ENCODE data around the gene PLA2R1.
A peak's percentile ranks its signal among the peaks of the same experiment; 100 is the strongest.
"Not testable (repeated sequence)": the region's sequence is repeated elsewhere in the genome, so short reads cannot be mapped to it uniquely, and the experiment has no call there.

Gene PLA2R1

DNA sequence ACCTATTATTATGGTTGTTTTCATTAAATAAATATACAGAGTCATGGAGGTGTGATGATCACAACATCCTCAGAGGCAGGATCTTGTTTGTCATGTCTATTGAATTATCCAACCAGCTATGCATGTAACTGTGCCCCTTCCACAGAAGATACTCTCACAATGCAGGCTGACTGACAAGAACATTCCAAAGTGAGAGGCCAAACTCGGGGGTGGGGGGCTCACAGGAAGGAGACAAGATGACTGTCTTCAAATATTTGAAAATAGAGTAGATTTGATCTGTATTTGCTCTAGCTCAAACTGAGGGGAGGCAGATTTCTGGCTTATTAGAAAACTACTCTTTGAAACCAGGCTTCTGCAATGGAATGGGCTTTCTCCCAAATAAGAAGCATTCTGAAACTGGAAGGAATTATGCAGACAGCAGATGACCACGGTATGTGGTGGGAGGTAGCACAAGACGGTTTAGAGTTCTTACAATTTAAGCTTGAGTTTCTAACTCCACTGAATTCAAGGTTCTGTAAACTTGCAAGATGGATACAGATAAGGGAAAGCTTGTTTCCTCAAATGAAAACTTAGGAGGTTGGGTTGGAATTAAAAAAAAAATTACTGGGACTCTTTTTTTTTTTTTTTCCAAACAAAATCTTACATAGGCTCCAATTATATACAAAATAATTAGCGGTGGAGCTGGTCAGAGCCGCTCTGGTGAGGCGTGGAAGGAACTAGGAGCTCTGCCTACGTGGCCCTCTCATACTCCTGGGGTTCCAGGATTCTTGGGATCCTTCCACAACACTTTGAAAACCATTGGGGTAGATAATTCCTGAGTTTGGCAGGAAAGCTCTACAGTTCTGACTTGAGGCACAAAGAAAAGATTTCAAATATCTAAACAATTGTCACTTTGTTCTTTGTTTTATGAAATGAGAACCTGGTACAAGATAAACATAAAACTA lies 79.3 kb downstream of the PLA2R1 start:
- no peak for DNase-seq

- DNase-seq, result peak in 1 of 51 donors; percentile 5
Measured at GRCh38 chr2:159982270-159982669, 80.1 kb downstream of the PLA2R1 start.

DNA sequence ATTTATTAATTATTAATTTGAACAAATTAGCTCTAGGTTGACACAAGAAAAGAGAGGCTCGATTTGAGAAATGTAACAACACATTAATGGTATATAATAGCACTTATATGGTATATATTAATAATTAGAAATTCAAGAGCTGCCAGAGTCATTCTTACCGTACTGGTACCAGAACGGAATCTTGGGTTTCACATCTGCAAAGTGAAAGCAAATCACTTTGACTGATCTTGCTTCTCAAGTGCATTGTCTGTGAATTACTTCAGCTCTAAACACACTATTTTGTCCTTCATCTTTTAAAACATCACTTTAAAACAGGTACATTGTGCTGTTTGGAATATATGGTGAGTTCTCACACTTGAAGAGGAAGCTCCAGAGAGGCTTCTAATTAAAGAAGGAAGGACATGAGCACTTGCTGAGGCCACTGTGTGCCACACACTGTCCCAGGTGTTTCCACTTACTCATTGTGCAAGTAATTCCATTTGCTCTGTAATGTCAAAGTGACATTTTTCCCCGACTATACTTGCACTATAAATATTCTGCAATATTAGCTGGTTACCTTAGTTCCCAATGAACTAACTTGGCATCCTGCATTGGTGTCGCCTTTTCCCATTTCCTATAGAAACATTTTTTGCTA lies 85.8 kb downstream of the PLA2R1 start:
- DNase-seq, result no peak

GRCh38 chr2:159973325-159973724 lies 89.1 kb downstream of the PLA2R1 start:
- DNase-seq, result no peak

DNA sequence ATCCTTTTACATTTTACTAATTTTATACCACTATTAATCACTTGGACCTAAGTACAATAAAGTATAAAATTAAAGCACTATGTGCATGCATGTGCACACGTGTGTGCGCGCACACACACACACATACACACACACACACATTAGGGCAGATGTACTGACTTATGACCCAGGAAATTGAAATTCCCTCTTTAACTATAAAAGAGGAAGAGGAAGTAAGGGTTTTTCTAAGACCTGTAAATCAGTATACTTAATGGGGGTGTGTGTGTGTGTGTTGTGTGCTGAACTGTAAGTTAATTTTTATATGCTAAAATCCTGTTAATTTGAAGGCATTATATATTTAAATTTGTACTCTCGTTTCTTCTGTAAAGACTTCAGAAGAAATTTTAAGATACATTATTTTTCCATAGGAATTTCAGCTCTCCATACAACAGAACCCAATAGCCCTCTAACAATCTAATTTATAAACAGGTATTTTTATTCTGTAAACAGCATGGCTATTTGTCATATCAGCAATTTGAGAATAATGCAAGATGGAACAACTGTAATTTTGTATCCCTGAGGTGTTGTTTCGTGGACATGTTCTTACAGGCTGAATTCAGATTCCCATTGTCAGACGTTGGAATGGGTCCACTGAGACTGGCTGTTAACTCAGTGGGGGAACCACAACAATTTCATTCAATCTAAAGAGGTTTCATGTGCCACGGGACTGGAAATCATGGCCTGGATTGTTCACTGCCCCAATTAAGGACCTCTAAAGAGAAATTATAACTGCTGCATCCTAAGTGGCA lies 90.9 kb downstream of the PLA2R1 start:
- no peak for DNase-seq

GRCh38 chr2:159970548-159970947 lies 91.9 kb downstream of the PLA2R1 start:
- not testable (repeated sequence) for DNase-seq

- peak in 10 of 51 donors; percentile 2 to 22 (median 4) for DNase-seq
Measured at GRCh38 chr2:159968279-159968900, 94.0 kb downstream of the PLA2R1 start.

DNA sequence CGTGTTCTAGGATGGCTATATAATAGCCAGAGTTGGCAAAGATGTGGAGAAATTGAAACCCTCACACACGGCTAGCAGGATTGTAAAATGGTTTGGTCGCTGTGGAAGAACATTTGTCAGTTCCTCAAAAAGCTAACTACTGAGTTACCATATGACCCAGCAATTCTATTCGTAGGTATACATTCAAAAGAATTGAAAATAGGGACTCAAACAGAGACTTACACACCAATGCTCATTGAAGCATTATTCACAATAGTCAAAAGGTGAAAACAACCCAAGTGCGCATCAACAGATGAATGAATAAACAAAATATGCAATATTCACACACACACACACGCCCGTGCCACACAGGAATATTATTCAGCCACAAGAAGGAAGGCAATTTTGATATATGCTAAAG lies 98.7 kb downstream of the PLA2R1 start:
- DNase-seq, result no peak

GRCh38 chr2:159962513-159962912 lies 99.9 kb downstream of the PLA2R1 start:
- DNase-seq, result not testable (repeated sequence)

DNA sequence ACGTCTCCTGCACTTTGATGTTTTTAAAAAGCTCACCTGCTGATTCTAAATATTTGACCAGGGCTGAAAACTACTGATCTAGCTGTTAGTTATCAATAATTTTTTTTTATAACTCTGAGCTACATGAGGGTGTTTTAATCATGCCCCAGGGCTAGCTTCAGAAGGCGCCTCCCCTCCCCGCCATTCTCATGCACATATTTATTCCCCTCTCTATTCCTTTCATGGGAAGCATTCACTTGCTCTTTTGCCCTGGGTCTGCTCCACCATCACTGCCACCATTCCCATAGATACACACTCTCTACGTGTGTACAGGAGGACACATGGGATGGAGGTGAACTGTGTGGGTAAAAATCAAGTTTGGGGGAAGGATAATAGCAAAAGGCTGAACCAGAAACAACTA lies 101.0 kb downstream of the PLA2R1 start:
- no peak for DNase-seq

GRCh38 chr2:159961037-159961436 lies 101.4 kb downstream of the PLA2R1 start:
- no peak for DNase-seq

- DNase-seq, result no peak
Measured at GRCh38 chr2:159960414-159960813, 102.0 kb downstream of the PLA2R1 start.

DNA sequence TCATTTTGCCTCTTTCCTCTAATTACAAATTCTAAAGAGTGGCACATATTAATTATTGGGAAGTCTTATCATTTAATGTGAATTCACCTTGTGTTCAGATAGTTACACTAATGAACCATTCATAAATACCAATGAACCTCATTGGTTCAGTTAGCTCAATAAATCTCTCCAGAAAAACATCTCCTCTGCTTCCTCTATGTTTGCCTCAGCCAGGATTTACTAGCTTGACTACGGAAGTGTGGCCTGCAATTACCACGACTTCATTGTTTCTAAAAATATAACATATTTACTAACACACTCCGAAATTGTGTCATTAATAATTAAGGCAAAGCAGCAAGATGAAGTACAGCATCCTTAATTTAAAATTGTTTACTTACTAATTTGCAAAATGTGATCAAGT lies 103.3 kb downstream of the PLA2R1 start:
- no peak for DNase-seq

DNA sequence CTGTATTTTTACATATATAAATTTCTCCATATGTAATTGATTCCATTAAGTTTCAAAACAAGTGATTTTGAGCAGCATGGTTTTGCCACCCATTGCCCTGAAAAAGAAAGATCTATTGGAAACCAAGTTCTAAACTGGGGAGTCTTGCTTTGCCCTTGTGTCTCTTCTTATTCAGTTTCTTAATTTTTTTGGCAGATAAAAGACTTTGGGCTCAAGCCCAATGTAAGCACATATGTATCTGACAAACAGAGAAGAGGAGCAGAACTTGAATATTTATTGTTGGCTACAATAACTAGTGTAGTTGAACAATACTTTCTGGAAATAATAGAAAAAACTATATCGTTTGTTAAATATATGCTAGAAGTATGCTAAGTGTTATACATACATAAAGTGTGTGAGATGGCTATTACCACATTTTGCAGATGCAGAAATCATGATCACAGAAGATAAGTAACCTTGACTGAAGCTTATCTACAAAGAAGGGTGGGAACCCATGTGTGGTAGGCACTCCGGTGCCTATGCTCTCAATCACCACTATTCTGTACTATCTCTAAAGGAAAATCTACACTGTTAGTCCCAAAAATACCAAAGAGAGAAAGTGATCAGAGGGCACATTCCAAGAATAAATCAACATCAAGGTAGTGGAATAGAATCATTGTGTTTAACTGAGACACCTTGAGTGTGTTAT lies 109.1 kb downstream of the PLA2R1 start:
- no peak for DNase-seq

GRCh38 chr2:159946326-159946999 lies 116.0 kb downstream of the PLA2R1 start:
- no peak for DNase-seq

GRCh38 chr2:159944874-159945273 lies 117.5 kb downstream of the PLA2R1 start:
- no peak for DNase-seq

DNA sequence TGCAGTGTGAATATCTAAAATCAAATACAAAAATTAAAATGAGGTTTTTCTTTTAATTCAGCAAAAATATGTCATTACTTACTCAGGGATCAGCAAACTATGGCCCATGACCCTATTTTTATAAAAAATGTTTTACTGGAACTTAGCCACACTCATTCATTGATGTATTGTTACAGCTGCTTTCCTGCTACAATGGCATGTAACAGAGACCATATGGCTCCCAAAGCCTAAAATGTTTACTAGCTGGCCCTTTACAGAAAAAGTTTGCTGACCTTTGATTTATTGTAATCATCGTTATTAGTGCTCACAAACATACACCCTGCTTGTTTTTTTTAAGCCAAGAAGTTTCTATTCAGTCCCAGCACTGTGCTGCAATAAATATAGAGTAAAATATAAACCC lies 120.3 kb downstream of the PLA2R1 start:
- DNase-seq, result no peak

DNA sequence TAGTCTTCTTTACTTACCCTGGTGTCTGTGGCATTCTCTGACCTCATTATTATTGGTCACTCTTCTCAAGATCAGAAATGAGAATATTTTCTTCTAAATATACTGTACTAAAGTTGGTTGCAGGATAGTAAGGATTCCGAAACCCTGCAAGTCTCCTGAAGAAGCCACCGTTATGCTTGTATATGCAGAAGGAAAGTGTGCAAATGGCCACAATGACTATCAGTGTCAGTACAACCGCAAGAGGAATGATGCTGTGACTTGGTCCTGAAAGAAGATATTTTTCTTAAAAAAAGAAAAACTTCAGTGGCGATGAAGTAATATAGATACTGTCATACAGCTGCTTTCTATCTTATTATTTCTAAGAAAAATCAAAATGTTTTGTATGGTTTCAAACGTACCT lies 120.7 kb downstream of the PLA2R1 start:
- DNase-seq, result no peak

DNA sequence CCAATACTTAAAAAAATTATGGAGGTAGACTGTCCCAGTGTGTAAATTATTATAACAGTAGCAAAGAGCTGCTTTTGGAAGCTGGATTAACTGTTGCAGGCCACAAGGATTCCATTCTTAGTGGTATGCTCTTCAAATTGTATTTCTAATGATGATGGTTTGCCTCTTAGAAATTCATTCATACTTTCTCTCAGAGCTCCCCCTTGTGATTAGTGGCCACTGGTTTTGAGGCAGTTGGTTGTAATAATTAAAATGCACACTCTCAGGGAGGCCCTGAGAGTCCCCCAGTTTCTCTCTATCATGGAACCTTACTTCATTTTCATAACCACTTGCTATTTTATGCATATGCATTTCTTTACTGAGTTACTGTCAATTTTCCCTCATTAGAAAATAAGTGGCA lies 122.5 kb downstream of the PLA2R1 start:
- DNase-seq, result no peak

GRCh38 chr2:159938395-159938794 lies 124.0 kb downstream of the PLA2R1 start:
- DNase-seq, result no peak

Measured in hypothalamus (tissue), 51 donors.